ENCODE data around the gene OR2F1.

OR2F1 gene

DNA sequence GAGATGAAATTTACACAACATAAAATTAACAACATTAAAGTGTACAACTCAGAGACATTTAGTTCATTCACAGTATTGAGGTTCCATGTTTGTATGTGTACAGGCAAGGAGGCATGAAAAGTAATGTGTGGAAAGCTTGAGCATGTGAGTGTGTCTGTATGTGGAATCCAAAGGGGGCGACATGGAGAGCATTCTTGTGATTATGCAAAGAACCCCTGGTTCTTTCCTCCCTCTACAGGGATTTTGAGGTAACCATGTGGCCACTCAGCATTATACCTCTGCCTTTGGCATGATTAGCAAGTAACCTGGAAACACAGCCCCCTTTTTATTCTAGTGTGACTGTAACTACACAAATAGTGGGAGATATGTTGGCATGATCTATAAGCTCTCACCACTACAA lies 21.0 kb downstream of the OR2F1 start:
- DNase-seq (ENCODE audit: low read depth) = peak; percentile 52
- TF ChIP-seq, protein P1, sequence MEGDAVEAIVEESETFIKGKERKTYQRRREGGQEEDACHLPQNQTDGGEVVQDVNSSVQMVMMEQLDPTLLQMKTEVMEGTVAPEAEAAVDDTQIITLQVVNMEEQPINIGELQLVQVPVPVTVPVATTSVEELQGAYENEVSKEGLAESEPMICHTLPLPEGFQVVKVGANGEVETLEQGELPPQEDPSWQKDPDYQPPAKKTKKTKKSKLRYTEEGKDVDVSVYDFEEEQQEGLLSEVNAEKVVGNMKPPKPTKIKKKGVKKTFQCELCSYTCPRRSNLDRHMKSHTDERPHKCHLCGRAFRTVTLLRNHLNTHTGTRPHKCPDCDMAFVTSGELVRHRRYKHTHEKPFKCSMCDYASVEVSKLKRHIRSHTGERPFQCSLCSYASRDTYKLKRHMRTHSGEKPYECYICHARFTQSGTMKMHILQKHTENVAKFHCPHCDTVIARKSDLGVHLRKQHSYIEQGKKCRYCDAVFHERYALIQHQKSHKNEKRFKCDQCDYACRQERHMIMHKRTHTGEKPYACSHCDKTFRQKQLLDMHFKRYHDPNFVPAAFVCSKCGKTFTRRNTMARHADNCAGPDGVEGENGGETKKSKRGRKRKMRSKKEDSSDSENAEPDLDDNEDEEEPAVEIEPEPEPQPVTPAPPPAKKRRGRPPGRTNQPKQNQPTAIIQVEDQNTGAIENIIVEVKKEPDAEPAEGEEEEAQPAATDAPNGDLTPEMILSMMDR (conservative IDR thresholded peaks at IDR 0.05; ENCODE audit: low read depth, low read length) = peak; percentile 37
- H3K4me3 ChIP-seq (ENCODE audit: low read depth, low read length) = no peak overlapping the region

DNA sequence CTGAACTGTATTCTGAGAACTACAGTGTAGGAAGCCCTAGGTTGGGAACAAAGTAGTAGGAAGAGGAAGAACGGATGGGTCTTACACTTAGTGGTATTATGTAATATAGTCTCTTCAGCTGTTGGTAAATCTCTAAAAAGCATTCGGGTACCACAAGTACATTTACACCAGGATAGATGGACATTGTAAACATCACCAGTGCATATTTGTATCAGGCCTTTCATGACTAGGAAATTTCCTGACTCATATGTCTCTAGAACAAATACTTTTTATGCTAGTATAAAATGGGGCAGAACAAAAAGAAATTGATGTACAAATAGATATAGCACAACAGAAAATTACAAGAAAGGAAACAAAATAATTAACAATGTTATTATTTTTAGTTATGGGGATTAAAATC lies 23.9 kb downstream of the OR2F1 start:
- DNase-seq (ENCODE audit: low read depth) = peak; percentile 61
- TF ChIP-seq, protein P1 (conservative IDR thresholded peaks at IDR 0.05; ENCODE audit: low read depth, low read length) = no peak
- H3K4me3 ChIP-seq (ENCODE audit: low read depth, low read length) = no peak overlapping the region

DNA sequence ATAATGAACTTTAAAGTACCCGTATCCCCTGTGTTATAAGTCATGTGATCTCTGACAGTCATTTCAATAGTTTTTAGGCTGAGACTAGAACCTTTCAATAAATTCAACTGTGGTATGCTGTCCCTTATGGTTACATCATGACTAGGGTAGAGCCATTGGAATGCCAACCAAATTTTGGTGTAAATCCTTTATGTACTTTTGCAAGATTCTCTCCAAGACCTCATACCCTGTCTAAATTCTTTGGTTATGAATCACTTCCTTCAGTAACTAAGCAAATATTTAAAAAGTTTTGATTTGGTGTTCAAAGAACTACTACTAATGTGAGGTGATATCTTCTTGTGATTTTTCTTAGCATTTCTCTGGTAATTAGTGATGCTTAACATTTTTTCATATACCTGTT lies 24.7 kb downstream of the OR2F1 start:
- peak; percentile 82 for DNase-seq (ENCODE audit: low read depth)
- TF ChIP-seq, protein P1 (conservative IDR thresholded peaks at IDR 0.05; ENCODE audit: low read depth, low read length) = no peak

DNA sequence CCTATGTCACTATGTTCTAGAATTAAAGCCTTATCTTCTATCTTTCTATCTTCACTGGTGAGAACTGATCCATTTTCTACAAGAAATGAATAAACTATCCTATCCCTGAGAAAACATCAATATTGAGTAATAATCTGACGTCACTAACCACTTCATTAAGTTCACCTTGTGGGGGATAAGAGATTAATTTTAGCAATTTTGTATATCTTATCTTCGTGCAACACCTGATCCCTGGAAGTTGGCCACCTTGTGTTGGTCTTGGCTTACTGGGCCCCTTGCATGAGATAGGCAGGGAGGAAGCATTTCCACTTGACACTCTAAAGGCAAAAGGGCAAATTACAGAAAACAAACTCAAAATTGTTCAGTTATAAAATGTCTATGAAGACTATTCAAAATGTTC lies 25.4 kb downstream of the OR2F1 start:
- H3K4me3 ChIP-seq (ENCODE audit: low read depth, low read length) = no peak overlapping the region
- no peak for DNase-seq (ENCODE audit: low read depth)
- TF ChIP-seq, protein P1 (conservative IDR thresholded peaks at IDR 0.05; ENCODE audit: low read depth, low read length) = no peak

More for the DNA sequence above, 24.7 kb downstream of the OR2F1 start:
- H3K4me3 ChIP-seq (ENCODE audit: low read depth, low read length) = no peak overlapping the region

DNA sequence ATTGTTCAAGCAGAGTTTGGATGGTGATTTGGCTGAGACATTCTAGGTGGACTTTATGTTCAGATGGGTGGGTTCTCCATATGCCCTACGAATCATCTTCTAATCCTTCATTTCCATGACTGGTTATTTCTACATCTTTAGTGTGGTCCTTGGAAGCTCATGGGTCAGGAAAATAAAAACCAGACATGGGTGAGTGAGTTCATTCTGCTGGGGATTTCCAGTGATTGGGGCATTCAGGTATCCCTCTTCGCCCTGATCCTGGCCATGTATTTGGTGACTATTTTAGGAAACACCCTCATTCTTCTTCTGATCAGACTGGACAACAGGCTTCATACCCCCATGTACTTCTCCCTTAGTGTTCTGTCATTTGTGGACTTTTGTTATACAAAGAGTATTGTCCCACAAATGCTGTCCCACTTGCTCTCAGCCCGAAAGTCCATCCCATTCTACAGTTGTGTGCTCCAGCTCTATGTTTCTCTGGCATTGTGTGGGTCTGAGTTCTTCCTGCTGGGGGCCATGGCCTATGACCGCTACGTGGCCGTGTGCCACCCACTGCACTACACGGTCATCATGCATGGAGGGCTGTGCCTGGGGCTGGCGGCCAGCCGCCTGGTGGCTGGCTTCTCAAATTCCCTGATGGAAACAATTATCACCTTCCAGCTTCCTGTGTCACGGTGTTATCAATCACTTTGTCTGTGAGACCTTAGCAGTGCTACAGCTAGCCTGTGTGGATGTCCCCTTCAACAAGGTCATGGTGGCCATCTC lies 26.3 kb downstream of the OR2F1 start:
- TF ChIP-seq, protein P1 (conservative IDR thresholded peaks at IDR 0.05; ENCODE audit: low read depth, low read length) = no peak
- no peak overlapping the region for H3K4me3 ChIP-seq (ENCODE audit: low read depth, low read length)
- DNase-seq (ENCODE audit: low read depth) = no peak

DNA sequence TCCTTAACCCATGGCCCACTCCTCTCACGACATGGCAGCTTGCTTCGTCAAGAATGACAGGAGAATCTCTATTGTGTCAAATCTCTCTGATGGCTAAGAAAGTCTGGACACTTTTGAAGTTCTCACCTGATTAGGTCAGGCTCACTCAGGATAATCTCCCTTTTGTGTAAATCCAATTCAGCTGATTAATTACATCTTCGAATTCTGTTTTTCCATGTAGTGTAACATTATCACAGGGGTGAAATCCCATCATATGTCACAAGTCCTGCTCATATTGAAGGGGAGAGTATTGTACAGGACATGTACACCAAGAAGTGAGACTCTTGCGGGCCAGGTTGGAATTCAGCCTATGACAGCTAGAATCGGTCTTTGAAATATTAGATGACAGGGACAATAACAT lies 29.3 kb downstream of the OR2F1 start:
- TF ChIP-seq, protein P1 (conservative IDR thresholded peaks at IDR 0.05; ENCODE audit: low read depth, low read length) = no peak
- H3K4me3 ChIP-seq (ENCODE audit: low read depth, low read length) = no peak overlapping the region

DNA sequence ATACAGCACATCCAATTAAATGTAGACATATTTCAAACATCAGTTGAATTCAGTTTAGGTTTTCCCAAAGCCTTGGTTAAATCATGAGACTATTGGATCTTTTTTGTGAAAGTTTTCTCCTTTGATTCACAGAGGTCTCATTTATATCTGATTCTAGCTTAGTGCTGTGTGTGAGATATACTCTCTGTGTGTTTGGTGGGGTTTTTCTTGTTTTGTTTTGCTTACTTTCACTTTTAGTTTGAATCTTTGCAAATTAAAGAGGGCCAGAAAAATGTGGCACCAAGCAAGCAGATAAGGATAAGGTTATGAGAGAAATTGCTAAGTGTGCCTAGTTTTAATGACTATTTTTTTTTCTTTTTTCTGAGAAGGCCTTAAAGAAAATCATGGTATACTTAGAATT lies 32.9 kb downstream of the OR2F1 start:
- DNase-seq (ENCODE audit: low read depth) = no peak
- no peak overlapping the region for H3K4me3 ChIP-seq (ENCODE audit: low read depth, low read length)
- TF ChIP-seq, protein P1 (conservative IDR thresholded peaks at IDR 0.05; ENCODE audit: low read depth, low read length) = no peak

More for the DNA sequence above, 29.3 kb downstream of the OR2F1 start:
- DNase-seq (ENCODE audit: low read depth) = no peak

Measured in choroid plexus epithelial cell (primary cell).